Kidney epithelial cell (primary cell): ENCODE measurements around the gene ACOX1. TPM values are rescaled to one million over a fixed set of nuclear protein-coding genes. Genes with fewer than 3 reads are reported as not detected.

Experiments used
- DNase-seq: peaks from one replicate; pipeline ENCODE4 v3.0.0-alpha.2; 2010; ENCODE audit warnings: low read depth
- H3K27me3 ChIP-seq: 2 replicates; pipeline ENCODE4 v1.6.0; 2011; ENCODE audit warnings: low read length; ENCODE audit not compliant: control insufficient read depth, insufficient read depth
- H3K36me3 ChIP-seq: 2 replicates; pipeline ENCODE4 v1.5.1; 2011; ENCODE audit warnings: low read length; ENCODE audit not compliant: control insufficient read depth, insufficient read depth
- H3K4me3 ChIP-seq: 2 replicates; pipeline ENCODE4 v1.5.1; 2011; ENCODE audit warnings: low read depth, mild to moderate bottlenecking, control low read depth, low read length
- CTCF ChIP-seq: IDR thresholded peaks from 2 replicates; pipeline ENCODE4 v1.5.1; 2011; ENCODE audit warnings: mild to moderate bottlenecking, moderate library complexity, low read length, control low read depth, inconsistent platforms; ENCODE audit not compliant: insufficient read depth, poor library complexity, severe bottlenecking
- total RNA-seq: library from RNA; depleted of rRNA; stranded (reverse); fragments of >200 nt; gene quantifications from 2 replicates; pipeline ENCODE4 v1.2.3, GENCODE V29; 2015

Gene ACOX1
- total RNA-seq, 1 donor from 2014 or later, result 41.1 TPM

- no peak overlapping the region for H3K4me3 ChIP-seq
- no peaks in the 10 kb centered on the region for H3K27me3 ChIP-seq
- TF ChIP-seq CTCF, result no peak
- no peaks in the 10 kb centered on the region for H3K36me3 ChIP-seq
- no peak for DNase-seq
Measured at GRCh38 chr17:75922173-75922961, 56.6 kb downstream of the ACOX1 start.

GRCh38 chr17:75921596-75921995 lies 57.4 kb downstream of the ACOX1 start:
- no peak for DNase-seq
- H3K36me3 ChIP-seq, result no peaks in the 10 kb centered on the region
- TF ChIP-seq CTCF, result no peak
- no peaks in the 10 kb centered on the region for H3K27me3 ChIP-seq
- H3K4me3 ChIP-seq, result no peak overlapping the region

- no peak for TF ChIP-seq CTCF
- H3K4me3 ChIP-seq, result no peak overlapping the region
- no peak for DNase-seq
- no peaks in the 10 kb centered on the region for H3K27me3 ChIP-seq
- no peaks in the 10 kb centered on the region for H3K36me3 ChIP-seq
Measured at GRCh38 chr17:75920045-75920560, 58.9 kb downstream of the ACOX1 start.

- DNase-seq, result no peak
- no peaks in the 10 kb centered on the region for H3K36me3 ChIP-seq
- no peak for TF ChIP-seq CTCF
- H3K4me3 ChIP-seq, result no peak overlapping the region
- H3K27me3 ChIP-seq, result no peaks in the 10 kb centered on the region
Measured at GRCh38 chr17:75919611-75920010, 59.4 kb downstream of the ACOX1 start.

GRCh38 chr17:75917917-75918445 lies 61.0 kb downstream of the ACOX1 start:
- TF ChIP-seq CTCF, result no peak
- Histone ChIP-seq H3K4me3 (no peak overlapping the region), H3K27me3 (no peaks in the 10 kb centered on the region), H3K36me3 (no peaks in the 10 kb centered on the region)
- DNase-seq, result no peak
